HepG2 (cell line): Measurements from ENCODE around the gene LYST. TPM values are rescaled to one million over a fixed set of nuclear protein-coding genes. Genes with fewer than 3 reads are reported as not detected.
A peak's percentile ranks its signal among the peaks of the same experiment; 100 is the strongest.

ENCODE experiments used
- AHDC1 ChIP-seq: sonication (generic); formaldehyde crosslinking; IDR thresholded peaks from 2 replicates; pipeline ENCODE4 v1.5.1; 2020; ENCODE audit warnings: mild to moderate bottlenecking, missing genetic modification reagents, borderline replicate concordance
- CHCHD3 ChIP-seq: sonication (generic); formaldehyde crosslinking; IDR thresholded peaks from 2 replicates; pipeline ENCODE4 v1.8.0; 2022; ENCODE audit warnings: mild to moderate bottlenecking, missing genetic modification reagents, moderate library complexity
- DNMT3B ChIP-seq: conservative IDR thresholded peaks from 2 replicates; pipeline ENCODE4 v1.6.1; 2016; ENCODE audit warnings: missing biosample characterization, control low read depth
- FOXK1 ChIP-seq: sonication (generic); formaldehyde crosslinking; IDR thresholded peaks from 2 replicates; pipeline ENCODE4 v1.4.0; 2020; ENCODE audit warnings: low read depth, missing genetic modification reagents, borderline replicate concordance
- GABPA ChIP-seq, 2 experiments: IDR thresholded peaks; 2 replicates each; pipeline ENCODE4 v1.6.1; 2011 to 2016; ENCODE audit warnings: low read depth in 2 of 2, low read length in 1 of 2, missing biosample characterization in 1 of 2, missing genetic modification characterization in 1 of 2
- GABPB1 ChIP-seq: IDR thresholded peaks from 2 replicates; pipeline ENCODE4 v1.6.1; 2016; ENCODE audit warnings: mild to moderate bottlenecking, missing genetic modification reagents, moderate library complexity, missing compliant biosample characterization
- GATAD2A ChIP-seq: IDR thresholded peaks from 2 replicates; pipeline ENCODE4 v1.6.1; 2016
- GPN1 ChIP-seq: sonication (generic); formaldehyde crosslinking; IDR thresholded peaks from 2 replicates; pipeline ENCODE4 v1.5.1; 2020; ENCODE audit warnings: missing genetic modification reagents, borderline replicate concordance
- HNRNPH1 ChIP-seq: fragments of 200-400 bp; formaldehyde crosslinking; optimal IDR thresholded peaks from 2 replicates; pipeline ENCODE3; 2017; ENCODE audit warnings: mild to moderate bottlenecking, low read depth, low read length
- JUND ChIP-seq: sonication (generic); formaldehyde crosslinking; IDR thresholded peaks from 2 replicates; pipeline ENCODE4 v1.8.0; 2022; ENCODE audit warnings: mild to moderate bottlenecking, missing genetic modification reagents
- KDM5A ChIP-seq: fragments of 200-600 bp; sonication (generic); IDR thresholded peaks from 2 replicates; pipeline ENCODE4 v1.7.0; 2018; ENCODE audit warnings: antibody characterized with exemption, mild to moderate bottlenecking, low read length, borderline replicate concordance
- MTA1 ChIP-seq: sonication (generic); formaldehyde crosslinking; IDR thresholded peaks from 2 replicates; pipeline ENCODE4 v1.4.0; 2020; ENCODE audit warnings: missing genetic modification reagents, mild to moderate bottlenecking, borderline replicate concordance
- MYC ChIP-seq: sonication (generic); formaldehyde crosslinking; IDR thresholded peaks from 2 replicates; pipeline ENCODE4 v1.9.0; 2021; ENCODE audit warnings: missing genetic modification reagents, borderline replicate concordance
- NFIB ChIP-seq: sonication (generic); formaldehyde crosslinking; IDR thresholded peaks from 2 replicates; pipeline ENCODE4 v1.9.0; 2021; ENCODE audit warnings: missing genetic modification reagents, mild to moderate bottlenecking, borderline replicate concordance
- PAF1 ChIP-seq: IDR thresholded peaks from 2 replicates; pipeline ENCODE4 v1.6.1; 2016; ENCODE audit warnings: missing genetic modification reagents, missing compliant biosample characterization
- PHF20 ChIP-seq: sonication (generic); formaldehyde crosslinking; IDR thresholded peaks from 2 replicates; pipeline ENCODE4 v1.5.0; 2020; ENCODE audit warnings: mild to moderate bottlenecking, missing genetic modification reagents
- SALL1 ChIP-seq: sonication (generic); formaldehyde crosslinking; IDR thresholded peaks from 2 replicates; pipeline ENCODE4 v1.8.0; 2022; ENCODE audit warnings: mild to moderate bottlenecking, missing genetic modification reagents
- SUZ12 ChIP-seq: fragments of 150-350 bp; IDR thresholded peaks from 2 replicates; pipeline ENCODE4 v1.6.1; 2014; ENCODE audit warnings: low read depth, low read length
- TEAD3 ChIP-seq: optimal IDR thresholded peaks from 2 replicates; pipeline ENCODE3; 2016; ENCODE audit warnings: borderline replicate concordance
- ZBTB26 ChIP-seq: IDR thresholded peaks from 2 replicates; pipeline ENCODE4 v1.6.1; 2016; ENCODE audit warnings: missing compliant biosample characterization, missing genetic modification reagents, borderline replicate concordance
- ZBTB7A ChIP-seq: sonication (generic); formaldehyde crosslinking; IDR thresholded peaks from 2 replicates; pipeline ENCODE4 v1.8.0; 2022; ENCODE audit warnings: mild to moderate bottlenecking, missing genetic modification reagents
- ZFP36L2 ChIP-seq: sonication (generic); formaldehyde crosslinking; IDR thresholded peaks from 2 replicates; pipeline ENCODE4 v1.4.0; 2020; ENCODE audit warnings: missing genetic modification reagents
- ZNF20 ChIP-seq: sonication (generic); formaldehyde crosslinking; IDR thresholded peaks from 2 replicates; pipeline ENCODE4 v1.4.0; 2020; ENCODE audit warnings: mild to moderate bottlenecking, moderate library complexity, missing genetic modification reagents
- ZNF30 ChIP-seq: sonication (generic); formaldehyde crosslinking; IDR thresholded peaks from 2 replicates; pipeline ENCODE4 v1.5.0; 2020; ENCODE audit warnings: mild to moderate bottlenecking, missing genetic modification reagents
- ZNF350 ChIP-seq: sonication (generic); formaldehyde crosslinking; IDR thresholded peaks from 2 replicates; pipeline ENCODE4 v1.4.0; 2020; ENCODE audit warnings: mild to moderate bottlenecking, low read depth, missing genetic modification reagents, borderline replicate concordance
- ZNF547 ChIP-seq: sonication (generic); formaldehyde crosslinking; IDR thresholded peaks from 2 replicates; pipeline ENCODE4 v1.5.1; 2020; ENCODE audit warnings: mild to moderate bottlenecking, missing genetic modification reagents
- ZNF616 ChIP-seq: sonication (generic); formaldehyde crosslinking; IDR thresholded peaks from 2 replicates; pipeline ENCODE4 v1.5.0; 2020; ENCODE audit warnings: low read depth, mild to moderate bottlenecking, missing genetic modification reagents
- polyA plus RNA-seq, 8 experiments: library from polyadenylated mRNA; depleted of rRNA in 3 of 8; stranded (reverse) in 7 of 8; unstranded in 1 of 8; fragments of >200 nt; fragmentation: Illumina TruSeq in 4 of 8; extraction: Trizol in 4 of 8; gene quantifications; 2 replicates each; pipeline versions ENCODE4 v1.2.1 to v1.2.3, GENCODE V29; 2011 to 2016; ENCODE audit warnings: low read depth in 4 of 8, missing spikeins in 1 of 8, mixed read lengths in 1 of 8; ENCODE audit not compliant: insufficient read depth in 1 of 8
- total RNA-seq, 5 experiments: library from RNA; depleted of rRNA; stranded (reverse); fragments of >200 nt; fragmentation: Illumina TruSeq; extraction: Trizol; gene quantifications; 2 replicates each; pipeline ENCODE4 v1.2.3, GENCODE V29; 2016; ENCODE audit warnings: low read depth in 1 of 5

Gene LYST
- total and polyA plus RNA-seq, 2 of the 13 experiments (the other 11 are each of a cell fraction or from before 2014, with no cell fraction given), result 0.91 to 2.5 TPM

- TF ChIP-seq CHCHD3 (CRISPR knock-in tag) (no peak), PAF1 (CRISPR knock-in tag) (no peak), ZNF20 (CRISPR knock-in tag) (no peak), SALL1 (CRISPR knock-in tag) (peak; percentile 56; the same call in 1 of the 2 replicates), TEAD3 (CRISPR knock-in tag) (no peak), AHDC1 (CRISPR knock-in tag) (peak; percentile 37; the same call in 1 of the 2 replicates), PHF20 (no peak), ZFP36L2 (CRISPR knock-in tag) (no peak), MYC (CRISPR knock-in tag) (peak; percentile 46; the same call in 1 of the 2 replicates), GABPB1 (peak; percentile 19; the same call in 1 of the 2 replicates), FOXK1 (peak; percentile 14; the same call in 1 of the 2 replicates), GABPA (IDR thresholded peaks at IDR 0.05; ENCODE audit: low read depth, low read length) (no peak), GABPA (CRISPR knock-in tag; IDR thresholded peaks at IDR 0.05; ENCODE audit: low read depth) (no peak), NFIB (CRISPR knock-in tag) (no peak), HNRNPH1 (no peak), DNMT3B (no peak), ZNF547 (peak; percentile 9; the same call in 1 of the 2 replicates), ZBTB26 (CRISPR knock-in tag) (no peak), GATAD2A (CRISPR knock-in tag) (no peak), GPN1 (CRISPR knock-in tag) (no peak), JUND (0 out of 2 replicates have a peak, but pooled peaks have one; percentile 19), MTA1 (no peak), KDM5A (no peak), ZNF616 (no peak), ZBTB7A (CRISPR knock-in tag) (0 out of 2 replicates have a peak, but pooled peaks have one; percentile 57), SUZ12 (no peak), ZNF30 (CRISPR knock-in tag) (0 out of 2 replicates have a peak, but pooled peaks have one; percentile 31), ZNF350 (CRISPR knock-in tag) (no peak)
Measured at GRCh38 chr1:235648954-235649367, 217.7 kb downstream of the LYST start (continued).
